Rectal smooth muscle tissue (tissue), 1 donor: ENCODE data around the gene ABHD15.
A peak's percentile ranks its signal among the peaks of the same experiment; 100 is the strongest.

Source experiments
- H3K27ac ChIP-seq: one replicate; pipeline ENCODE4 v1.7.0; 2013; ENCODE audit warnings: low read depth, low read length, inconsistent platforms
- H3K27me3 ChIP-seq: one replicate; pipeline ENCODE4 v1.7.0; 2013; ENCODE audit warnings: low read length; ENCODE audit not compliant: control insufficient read depth, insufficient read depth
- H3K36me3 ChIP-seq: one replicate; pipeline ENCODE4 v1.7.0; 2013; ENCODE audit warnings: low read length; ENCODE audit not compliant: control insufficient read depth, insufficient read depth
- H3K4me1 ChIP-seq: one replicate; pipeline ENCODE4 v1.7.0; 2013; ENCODE audit warnings: low read length; ENCODE audit not compliant: control insufficient read depth, insufficient read depth
- H3K4me3 ChIP-seq: one replicate; pipeline ENCODE4 v1.7.0; 2013; ENCODE audit warnings: low read length
- H3K9ac ChIP-seq: one replicate; pipeline ENCODE4 v1.7.0; 2013; ENCODE audit warnings: low read length

Gene ABHD15

GRCh38 chr17:29591737-29592608 lies 25.1 kb upstream of the ABHD15 start:
- H3K27ac ChIP-seq, result peak overlapping the region; percentile 87
- peak overlapping the region; percentile 77 for H3K4me3 ChIP-seq
- peak overlapping the region; percentile 18 for H3K9ac ChIP-seq
- H3K4me1 ChIP-seq, result peaks cover 30% of the 10 kb centered on the region
- no peaks in the 10 kb centered on the region for H3K36me3 ChIP-seq
- H3K27me3 ChIP-seq, result no peaks in the 10 kb centered on the region

GRCh38 chr17:29591146-29591736 lies 24.4 kb upstream of the ABHD15 start:
- Histone ChIP-seq H3K9ac (peak overlapping the region; percentile 10), H3K27ac (peak overlapping the region; percentile 87), H3K36me3 (no peaks in the 10 kb centered on the region), H3K4me1 (peaks cover 30% of the 10 kb centered on the region), H3K4me3 (peak overlapping the region; percentile 77), H3K27me3 (no peaks in the 10 kb centered on the region)

GRCh38 chr17:29590411-29591145 lies 23.7 kb upstream of the ABHD15 start:
- H3K9ac ChIP-seq, result no peak overlapping the region
- peak overlapping the region; percentile 87 for H3K27ac ChIP-seq
- peaks cover 30% of the 10 kb centered on the region for H3K4me1 ChIP-seq
- H3K4me3 ChIP-seq, result peak overlapping the region; percentile 77
- H3K36me3 ChIP-seq, result no peaks in the 10 kb centered on the region
- no peaks in the 10 kb centered on the region for H3K27me3 ChIP-seq

- Histone ChIP-seq H3K4me3 (peak within 1 kb of the TSS; percentile 85), H3K27ac (peak within 1 kb of the TSS; percentile 87), H3K9ac (peak within 1 kb of the TSS; percentile 67), H3K36me3 (no peaks in the 10 kb centered on the region), H3K4me1 (peaks cover 30% of the 10 kb centered on the region), H3K27me3 (no peaks in the 10 kb centered on the region)
Observed at GRCh38 chr17:29589524-29590410, 22.9 kb upstream of the ABHD15 start, which contains the start of gene GIT1. Gene GIT1, minus strand, starts transcription at chr17:29589648. Its CDS starts 270 bp downstream, at chr17:29589378.

- Histone ChIP-seq H3K27ac (peak overlapping the region; percentile 64), H3K4me1 (peaks cover 30% of the 10 kb centered on the region), H3K27me3 (no peaks in the 10 kb centered on the region), H3K4me3 (peak overlapping the region; percentile 85), H3K36me3 (no peaks in the 10 kb centered on the region), H3K9ac (peak overlapping the region; percentile 67)
Observed at GRCh38 chr17:29588562-29589411, 21.9 kb upstream of the ABHD15 start.

GRCh38 chr17:29588017-29588561 lies 21.3 kb upstream of the ABHD15 start:
- Histone ChIP-seq H3K4me3 (peak overlapping the region; percentile 85), H3K27ac (peak overlapping the region; percentile 64), H3K9ac (peak overlapping the region; percentile 67), H3K4me1 (peaks cover 30% of the 10 kb centered on the region), H3K27me3 (no peaks in the 10 kb centered on the region), H3K36me3 (no peaks in the 10 kb centered on the region)

- H3K4me1 ChIP-seq, result peaks cover 30% of the 10 kb centered on the region
- H3K27ac ChIP-seq, result peak overlapping the region; percentile 64
- no peak overlapping the region for H3K9ac ChIP-seq
- peak overlapping the region; percentile 85 for H3K4me3 ChIP-seq
- H3K36me3 ChIP-seq, result no peaks in the 10 kb centered on the region
- no peaks in the 10 kb centered on the region for H3K27me3 ChIP-seq
Observed at GRCh38 chr17:29587591-29587990, 20.8 kb upstream of the ABHD15 start.

GRCh38 chr17:29586676-29587469 lies 20.0 kb upstream of the ABHD15 start:
- Histone ChIP-seq H3K36me3 (no peaks in the 10 kb centered on the region), H3K4me3 (no peak overlapping the region), H3K27me3 (no peaks in the 10 kb centered on the region), H3K27ac (no peak overlapping the region), H3K9ac (no peak overlapping the region), H3K4me1 (peaks cover 24% of the 10 kb centered on the region)

GRCh38 chr17:29585080-29585751 lies 18.4 kb upstream of the ABHD15 start:
- peaks cover 15% of the 10 kb centered on the region for H3K4me1 ChIP-seq
- no peaks in the 10 kb centered on the region for H3K36me3 ChIP-seq
- peak overlapping the region; percentile 18 for H3K4me3 ChIP-seq
- no peaks in the 10 kb centered on the region for H3K27me3 ChIP-seq
- H3K27ac ChIP-seq, result peak overlapping the region; percentile 37
- H3K9ac ChIP-seq, result no peak overlapping the region

GRCh38 chr17:29584452-29585079 lies 17.7 kb upstream of the ABHD15 start:
- Histone ChIP-seq H3K9ac (no peak overlapping the region), H3K4me1 (peaks cover 10% of the 10 kb centered on the region), H3K27me3 (no peaks in the 10 kb centered on the region), H3K27ac (peak overlapping the region; percentile 12), H3K4me3 (no peak overlapping the region), H3K36me3 (no peaks in the 10 kb centered on the region)
